ENCODE measurements around the gene CRTC3.
"Not testable (repeated sequence)": the region's sequence is repeated elsewhere in the genome, so short reads cannot be mapped to it uniquely, and the experiment has no call there.

CRTC3 gene

DNA sequence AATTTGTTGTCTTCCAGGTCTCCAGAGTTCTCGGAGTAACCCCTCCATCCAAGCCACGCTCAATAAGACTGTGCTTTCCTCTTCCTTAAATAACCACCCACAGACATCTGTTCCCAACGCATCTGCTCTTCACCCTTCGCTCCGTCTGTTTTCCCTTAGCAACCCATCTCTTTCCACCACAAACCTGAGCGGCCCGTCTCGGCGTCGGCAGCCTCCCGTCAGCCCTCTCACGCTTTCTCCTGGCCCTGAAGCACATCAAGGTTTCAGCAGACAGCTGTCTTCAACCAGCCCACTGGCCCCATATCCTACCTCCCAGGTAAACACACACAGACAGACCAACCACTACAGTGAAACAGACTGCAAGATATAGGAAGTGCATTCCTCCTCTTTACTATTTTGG lies 99.5 kb downstream of the CRTC3 start:
- DNase-seq, result no peak

DNA sequence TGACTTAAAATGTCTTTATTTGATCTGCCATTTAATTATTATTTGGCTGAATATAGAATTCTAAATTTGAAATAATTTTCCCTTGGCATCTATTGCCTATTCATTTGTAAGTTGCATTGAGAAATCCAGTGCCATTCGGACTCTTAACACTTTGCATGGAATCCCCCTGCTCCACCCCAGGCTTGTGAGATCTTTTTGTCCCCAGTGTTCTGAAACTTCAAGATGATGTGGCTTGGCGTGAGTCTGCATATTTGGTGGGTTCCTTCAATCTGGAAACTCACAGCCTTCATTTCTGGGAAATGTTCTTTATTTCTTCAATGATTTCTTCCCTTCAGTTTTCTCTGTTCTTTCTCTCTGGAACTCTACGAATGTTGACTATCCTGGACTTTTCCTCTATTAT lies 103.6 kb downstream of the CRTC3 start:
- no peak for DNase-seq

DNA sequence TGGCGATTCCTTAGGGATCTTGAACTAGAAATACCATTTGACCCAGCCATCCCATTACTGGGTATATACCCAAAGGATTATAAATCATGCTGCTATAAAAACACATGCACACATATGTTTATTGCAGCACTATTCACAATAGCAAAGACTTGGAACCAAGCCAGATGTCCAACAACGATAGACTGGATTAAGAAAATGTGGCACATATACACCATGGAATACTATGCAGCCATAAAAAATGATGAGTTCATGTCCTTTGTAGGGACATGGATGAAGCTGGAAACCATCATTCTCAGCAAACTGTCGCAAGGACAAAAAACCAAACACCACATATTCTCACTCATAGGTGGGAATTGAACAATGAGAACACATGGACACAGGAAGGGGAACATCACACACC lies 107.3 kb downstream of the CRTC3 start:
- DNase-seq, result not testable (repeated sequence)

DNA sequence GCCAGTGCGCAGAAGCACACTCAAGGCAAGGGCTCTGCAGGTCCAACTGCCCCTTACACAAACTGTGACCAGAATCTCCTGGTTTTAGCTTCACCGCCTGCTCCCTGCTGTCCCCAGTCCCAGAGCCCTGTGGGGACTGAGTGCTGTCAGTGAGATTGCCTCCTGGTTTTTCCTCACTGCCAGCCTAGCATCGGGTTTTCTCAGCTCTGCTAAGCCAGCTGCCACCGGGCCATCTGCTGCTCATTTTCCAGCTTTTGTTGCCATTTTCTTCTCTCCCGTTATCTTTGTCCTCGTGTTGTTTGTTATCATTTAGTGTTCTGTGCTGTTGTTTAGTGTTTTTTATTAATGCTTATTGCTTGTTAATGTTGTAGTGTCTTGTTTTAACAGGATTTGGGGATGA lies 108.0 kb downstream of the CRTC3 start:
- DNase-seq, result no peak

DNA sequence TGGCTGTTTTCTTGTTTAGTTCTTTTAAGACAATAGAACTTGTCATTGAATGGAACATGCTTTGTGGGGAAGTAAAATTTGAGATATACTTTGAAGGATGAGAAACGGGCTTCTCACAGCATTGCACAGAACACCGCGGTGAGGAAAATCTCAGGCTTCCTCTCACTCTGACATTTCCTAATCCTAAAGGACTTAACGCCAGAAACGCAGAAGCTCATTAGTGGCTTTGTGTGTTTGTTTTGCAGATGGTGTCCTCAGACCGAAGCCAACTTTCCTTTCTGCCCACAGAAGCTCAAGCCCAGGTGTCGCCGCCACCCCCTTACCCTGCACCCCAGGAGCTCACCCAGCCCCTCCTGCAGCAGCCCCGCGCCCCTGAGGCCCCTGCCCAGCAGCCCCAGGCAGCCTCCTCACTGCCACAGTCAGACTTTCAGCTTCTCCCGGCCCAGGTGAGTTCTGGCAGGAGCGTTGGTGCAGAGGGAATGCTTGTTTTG lies 108.5 kb downstream of the CRTC3 start:
- DNase-seq, result peak; percentile 49

DNA sequence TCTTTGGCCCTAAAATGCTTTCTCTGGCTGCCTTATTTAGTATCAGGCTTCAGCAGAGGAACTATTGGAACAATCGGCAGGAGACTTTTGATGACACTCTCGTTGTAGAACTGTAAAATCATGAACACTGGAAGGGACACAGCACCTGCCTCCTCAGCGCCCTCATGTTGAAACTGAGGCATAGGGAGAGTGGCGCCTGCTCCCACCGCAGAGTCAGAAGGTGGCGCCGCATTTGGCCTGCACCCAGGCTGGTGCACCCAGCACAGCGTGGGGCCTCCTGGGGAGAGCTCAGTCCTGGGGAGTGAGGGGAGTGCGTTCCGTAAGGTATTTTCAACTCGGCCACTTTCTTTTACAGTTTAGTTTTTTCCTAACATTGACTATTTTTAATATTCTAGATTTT lies 109.2 kb downstream of the CRTC3 start:
- no peak for DNase-seq

DNA sequence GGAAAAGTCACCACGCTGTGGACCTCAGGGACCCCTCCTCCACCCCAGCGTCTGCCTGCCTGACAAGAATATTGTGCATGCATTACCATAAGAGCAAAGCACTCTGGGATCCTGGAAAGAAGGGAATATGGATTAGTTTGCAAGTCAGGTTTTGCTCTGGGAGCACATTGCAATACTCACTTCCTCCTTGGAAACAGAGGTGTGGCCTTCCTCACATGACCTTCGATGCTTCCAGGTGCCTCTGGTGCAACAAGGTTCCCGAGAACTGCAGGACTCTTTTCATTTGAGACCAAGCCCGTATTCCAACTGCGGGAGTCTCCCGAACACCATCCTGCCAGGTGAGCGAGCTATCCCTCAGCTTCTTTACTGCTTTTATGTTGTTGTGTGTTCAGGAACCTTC lies 111.1 kb downstream of the CRTC3 start:
- no peak for DNase-seq

DNA sequence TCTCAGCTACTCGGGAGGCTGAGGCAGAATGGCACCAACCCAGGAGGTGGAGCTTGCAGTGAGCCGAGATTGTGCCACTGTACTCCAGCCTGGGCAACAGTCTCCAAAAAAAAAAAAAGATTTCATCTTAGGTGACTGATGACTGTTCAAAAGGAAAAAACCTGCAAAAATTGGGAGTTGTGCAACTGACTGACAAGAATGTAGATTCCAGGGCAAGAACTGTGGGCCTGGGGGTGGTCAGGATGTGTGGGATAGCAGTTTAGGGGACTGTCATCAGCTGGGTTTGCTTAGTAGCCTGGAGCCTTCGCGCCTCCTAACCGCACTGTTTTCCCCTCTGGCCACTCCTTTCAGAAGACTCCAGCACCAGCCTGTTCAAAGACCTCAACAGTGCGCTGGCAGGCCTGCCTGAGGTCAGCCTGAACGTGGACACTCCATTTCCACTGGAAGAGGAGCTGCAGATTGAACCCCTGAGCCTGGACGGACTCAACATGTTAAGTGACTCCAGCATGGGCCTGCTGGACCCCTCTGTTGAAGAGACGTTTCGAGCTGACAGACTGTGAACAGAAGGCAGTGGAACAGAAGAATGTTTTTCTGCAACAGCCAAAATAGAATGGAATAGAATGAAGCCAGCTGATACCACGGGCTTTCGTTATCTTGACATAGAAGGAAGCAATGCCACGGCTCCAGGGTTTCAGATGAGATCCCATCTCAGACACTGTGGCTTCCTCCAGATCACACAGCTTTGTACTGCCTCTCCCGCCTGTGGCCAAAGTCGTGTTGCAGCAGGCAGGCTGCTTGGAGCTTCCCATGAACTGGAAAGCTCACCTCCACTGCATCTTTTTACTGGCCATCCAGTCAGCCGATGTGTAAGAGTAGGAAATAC lies 112.1 kb downstream of the CRTC3 start:
- DNase-seq, result no peak

DNA sequence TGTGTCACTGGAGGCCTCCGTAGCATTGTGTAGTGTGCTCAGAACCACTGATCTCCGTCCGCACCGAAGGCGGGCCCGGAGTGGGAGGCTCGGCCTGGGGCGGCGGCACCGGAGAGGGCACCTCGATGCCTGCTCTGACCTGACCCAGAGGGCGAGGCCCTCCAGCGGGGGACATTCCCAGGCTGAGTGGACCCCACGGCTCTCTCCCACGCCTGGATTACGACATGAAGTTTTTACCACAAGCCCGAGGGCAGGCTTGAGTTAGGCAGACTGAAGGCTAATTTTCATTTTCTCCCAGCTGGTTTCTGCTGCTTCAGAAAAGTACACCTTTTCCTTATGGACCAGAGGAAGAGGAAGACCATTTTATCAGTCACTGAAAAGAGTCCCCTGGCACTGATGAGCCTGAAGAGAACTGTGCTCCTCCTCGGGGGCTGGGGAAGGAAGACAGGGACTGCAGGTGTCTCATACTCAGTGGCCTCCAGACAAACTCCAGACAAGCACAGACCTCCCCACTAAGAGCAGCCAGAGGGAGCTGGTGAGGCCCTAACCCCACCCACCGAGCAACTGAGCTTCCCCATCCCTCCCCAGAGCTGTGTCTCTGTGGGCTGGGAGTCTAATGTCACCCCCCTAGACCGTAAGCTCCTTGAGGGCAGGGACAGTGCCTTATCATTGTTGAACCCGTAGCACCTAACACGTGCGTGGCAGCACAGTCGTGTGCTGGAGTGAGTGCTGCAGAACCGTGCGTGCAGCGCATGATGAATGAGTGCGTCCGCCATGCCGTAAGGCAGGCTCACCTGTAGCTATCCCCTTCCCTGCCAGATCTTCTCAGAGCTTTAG lies 113.0 kb downstream of the CRTC3 start:
- DNase-seq, result no peak

DNA sequence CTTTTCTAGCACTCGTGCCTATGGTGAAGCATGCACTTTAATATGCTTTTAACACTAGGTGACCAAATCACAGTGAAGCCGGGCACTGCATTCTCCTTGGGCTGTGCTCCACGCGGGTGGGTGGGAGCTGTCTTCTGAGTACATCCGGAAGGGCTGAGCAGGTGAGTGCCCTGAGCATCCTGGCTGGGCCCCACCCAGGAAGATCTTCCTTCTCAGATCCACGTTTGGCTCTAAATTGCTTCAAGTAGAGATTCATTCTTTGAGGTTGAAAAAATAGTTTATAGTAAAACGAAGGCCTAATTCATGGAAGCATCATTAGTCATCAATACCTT lies 113.5 kb downstream of the CRTC3 start:
- DNase-seq, result no peak

DNA sequence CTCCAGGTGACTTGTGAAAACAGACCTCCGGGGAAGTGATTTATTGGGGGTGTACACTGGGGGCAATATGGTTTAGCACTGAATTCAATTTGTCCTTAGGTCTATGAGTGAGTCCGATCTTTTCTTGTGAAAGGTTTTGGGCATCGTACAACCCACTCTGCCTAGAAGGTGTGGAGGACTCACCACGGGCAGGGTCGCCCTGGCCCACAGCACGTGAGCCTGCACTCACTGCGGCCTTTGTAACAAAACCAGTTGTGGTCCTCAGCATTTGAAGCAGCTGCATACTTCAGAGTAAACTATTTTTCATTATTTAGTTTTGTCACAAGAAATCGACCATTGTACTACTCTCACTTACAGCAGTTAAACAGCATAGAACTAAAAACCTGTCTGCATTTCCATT lies 114.8 kb downstream of the CRTC3 start:
- no peak for DNase-seq

DNA sequence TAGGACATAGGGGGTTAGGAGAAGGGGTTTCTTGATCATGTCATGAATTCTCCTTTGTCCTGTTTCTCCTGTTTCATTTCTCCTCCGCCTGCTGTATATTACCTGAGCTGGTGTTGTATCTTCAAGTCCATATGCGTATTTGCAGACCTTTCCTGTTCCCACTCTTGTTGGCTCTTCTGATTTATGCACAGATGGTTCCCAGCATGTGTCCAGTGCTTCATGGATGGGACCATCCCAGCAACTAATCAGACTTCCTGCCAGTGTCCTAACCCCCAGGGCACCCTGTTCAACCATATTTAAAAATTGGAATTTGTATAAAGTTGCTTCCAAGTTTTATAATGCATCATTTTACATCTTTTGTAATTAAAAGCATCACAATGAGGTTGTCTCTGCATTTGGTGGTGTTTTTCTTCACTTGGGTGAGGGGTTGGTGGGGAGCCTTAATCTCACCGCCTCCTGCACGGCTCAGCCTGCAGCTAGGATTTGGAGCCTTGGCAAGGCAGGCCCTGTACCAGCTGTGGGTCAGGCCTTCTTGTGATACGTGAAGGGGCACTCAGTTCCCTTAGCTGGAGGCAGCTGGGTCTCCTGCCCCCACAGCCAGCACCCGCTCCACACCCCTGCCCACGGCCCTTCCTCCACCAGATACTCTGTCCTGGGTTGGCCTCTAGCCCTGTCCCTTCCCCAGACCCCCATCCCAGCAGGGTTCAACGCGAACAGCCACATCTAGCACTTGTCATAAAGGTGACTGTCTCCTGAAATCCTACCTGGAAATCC lies 115.4 kb downstream of the CRTC3 start:
- no peak for DNase-seq

DNA sequence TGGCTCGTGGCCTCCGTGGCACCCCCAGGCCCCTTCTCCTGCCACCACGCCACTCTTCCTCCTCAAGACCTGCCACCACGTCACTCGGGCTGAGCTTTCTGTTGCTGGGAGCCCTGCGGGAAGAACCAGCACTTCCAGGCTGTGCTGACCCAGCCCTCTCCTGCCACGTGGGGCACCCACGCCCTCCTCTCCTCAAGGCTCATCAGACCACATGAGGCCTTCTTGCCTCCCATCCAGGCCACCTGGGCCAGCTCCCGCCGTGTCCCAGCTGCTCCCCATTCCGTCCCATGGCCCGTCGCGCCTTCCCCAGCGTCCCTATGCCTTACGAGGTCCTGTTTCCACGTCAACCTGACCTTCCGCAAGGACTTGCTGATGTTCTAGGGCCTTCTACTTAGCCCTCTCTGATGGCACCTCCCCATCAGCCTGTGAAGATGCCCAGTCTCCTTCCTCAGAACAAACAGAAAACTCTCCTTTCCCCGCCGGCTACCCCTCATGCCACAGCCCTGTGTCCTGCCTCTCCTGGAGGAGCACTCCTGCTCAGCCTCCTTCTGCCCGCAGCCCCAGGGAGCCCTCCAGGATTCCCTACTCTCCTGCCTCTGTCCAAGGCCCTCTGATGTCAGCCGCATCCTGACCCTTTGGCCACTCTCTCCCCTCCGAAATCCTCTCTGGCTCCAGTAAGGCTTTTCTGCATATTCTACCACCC lies 116.3 kb downstream of the CRTC3 start:
- DNase-seq, result no peak

DNA sequence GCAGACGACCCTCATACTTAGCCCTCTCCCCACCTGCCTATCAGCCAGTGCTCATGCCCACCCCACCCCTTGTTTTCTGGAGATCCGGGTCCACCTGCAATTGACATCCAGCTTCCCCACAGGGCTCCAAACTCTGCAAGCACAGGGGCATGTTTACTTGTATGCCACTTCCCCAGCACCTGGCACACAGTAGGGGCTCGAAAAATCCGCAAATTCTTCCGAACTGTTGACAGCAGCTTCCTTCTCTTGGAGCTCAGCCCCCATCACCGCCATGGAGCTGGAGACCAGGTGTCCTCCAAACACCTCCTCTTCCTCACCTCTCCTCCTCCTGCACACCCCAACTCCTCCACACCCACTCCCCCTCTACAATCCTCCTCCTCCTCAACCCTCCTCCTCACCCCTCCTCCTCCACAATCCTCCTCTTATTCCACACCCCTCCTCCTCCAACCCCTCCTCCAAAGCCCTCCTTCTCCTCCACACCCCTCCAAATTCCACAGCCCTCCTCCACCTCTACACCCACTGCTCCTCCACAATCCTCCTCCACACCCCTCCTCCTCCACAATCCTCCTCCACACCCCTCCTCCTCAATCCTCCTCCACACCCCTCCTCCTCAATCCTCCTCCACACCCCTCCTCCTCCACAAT lies 117.1 kb downstream of the CRTC3 start:
- no peak for DNase-seq

DNA sequence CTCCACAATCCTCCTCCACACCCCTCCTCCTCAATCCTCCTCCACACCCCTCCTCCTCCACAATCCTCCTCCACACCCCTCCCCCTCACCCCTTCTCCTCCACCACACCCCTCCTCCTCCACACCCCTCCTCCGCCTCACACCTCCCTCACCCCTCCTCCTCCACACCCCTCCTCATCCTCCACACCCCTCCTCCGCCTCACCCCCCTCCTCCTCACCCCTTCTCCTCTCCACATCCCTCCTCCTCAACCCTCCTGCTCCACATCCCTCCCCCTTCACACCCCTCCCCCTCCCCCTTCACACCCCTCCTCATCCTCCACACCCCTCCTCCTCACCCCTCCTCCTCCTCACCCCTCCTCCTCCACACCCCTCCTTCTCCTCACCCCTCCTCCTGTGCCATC lies 117.6 kb downstream of the CRTC3 start:
- no peak for DNase-seq

DNA sequence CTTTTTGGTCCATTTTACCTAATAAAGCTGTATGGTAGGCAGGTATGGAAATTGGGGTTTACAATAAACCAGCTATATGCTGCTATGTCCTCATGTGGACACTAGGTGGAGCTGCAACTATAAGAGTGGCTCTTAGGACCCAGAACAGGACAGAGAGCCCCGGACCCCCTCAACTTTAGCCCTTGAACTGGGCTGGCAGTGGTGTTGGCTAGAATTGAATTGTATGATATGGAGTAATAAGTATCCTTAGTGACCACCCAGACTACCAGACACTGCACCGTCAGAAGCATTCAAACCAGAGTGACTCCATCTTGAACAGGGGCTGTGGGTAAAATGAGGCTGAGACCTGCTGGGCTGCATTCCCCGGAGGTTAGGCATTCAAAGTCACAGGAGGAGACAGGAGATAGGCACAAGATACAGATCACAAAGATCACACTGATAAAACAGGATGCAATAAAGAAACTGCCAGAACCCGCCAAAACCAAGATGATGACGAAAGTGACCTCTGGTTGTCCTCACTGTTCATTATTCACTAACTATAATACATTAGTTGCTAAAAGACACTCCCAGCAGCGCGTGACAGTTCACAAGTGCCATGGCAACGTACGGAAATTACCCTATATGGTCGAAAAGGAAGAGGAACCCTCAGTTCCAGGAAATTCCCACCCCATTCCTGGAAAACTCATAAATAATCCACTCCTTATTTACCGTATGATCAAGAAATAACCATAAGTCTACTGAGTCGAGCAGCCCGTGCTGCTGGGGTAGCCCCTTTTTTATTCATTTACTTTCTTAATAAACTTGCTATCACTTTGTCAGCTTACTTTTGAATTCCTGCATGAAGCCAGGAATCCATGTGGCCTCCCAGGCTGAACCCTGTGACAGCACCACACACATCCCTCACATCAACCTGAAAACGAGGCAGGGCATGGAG lies 118.7 kb downstream of the CRTC3 start:
- DNase-seq, result peak; percentile 95 to 98

DNA sequence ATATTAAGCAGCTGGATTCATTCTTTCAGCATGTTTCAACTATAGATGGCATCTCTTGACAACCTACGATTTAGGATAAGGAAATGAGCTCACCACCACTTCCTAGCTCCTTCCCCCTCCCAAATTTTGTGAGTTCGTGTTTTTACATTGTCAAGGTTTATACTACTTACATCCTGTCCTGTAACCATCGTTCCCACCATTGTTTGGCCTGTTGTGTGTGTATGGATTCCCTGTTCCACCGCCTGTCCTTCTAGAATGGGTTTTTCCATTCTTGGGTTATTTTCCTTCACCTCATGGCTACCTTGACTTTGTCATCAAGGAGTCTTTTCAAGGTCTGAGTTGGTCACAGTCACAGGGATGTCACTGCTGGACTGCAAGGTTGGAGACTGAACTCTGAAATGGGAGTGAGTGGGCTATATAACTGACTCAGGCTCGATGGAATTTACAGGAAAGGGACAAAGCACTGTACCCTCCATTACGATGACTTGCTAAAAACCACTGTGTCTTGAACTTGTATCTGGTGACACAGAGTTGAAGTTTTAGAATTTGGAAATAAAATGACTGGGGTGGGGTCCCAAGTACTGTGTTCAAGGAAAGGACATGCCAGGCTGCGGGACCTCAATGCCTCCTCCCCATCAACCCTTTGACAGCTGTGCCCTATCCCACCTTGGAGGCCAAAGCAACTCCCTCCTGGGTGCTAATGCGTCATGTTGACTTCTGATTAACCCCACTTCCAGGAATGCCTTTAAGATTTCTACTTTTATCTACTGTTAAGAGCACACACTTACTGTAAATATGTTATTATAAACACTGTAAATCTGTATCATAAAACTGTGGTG lies 120.6 kb downstream of the CRTC3 start:
- DNase-seq, result peak; percentile 20 to 28

DNA sequence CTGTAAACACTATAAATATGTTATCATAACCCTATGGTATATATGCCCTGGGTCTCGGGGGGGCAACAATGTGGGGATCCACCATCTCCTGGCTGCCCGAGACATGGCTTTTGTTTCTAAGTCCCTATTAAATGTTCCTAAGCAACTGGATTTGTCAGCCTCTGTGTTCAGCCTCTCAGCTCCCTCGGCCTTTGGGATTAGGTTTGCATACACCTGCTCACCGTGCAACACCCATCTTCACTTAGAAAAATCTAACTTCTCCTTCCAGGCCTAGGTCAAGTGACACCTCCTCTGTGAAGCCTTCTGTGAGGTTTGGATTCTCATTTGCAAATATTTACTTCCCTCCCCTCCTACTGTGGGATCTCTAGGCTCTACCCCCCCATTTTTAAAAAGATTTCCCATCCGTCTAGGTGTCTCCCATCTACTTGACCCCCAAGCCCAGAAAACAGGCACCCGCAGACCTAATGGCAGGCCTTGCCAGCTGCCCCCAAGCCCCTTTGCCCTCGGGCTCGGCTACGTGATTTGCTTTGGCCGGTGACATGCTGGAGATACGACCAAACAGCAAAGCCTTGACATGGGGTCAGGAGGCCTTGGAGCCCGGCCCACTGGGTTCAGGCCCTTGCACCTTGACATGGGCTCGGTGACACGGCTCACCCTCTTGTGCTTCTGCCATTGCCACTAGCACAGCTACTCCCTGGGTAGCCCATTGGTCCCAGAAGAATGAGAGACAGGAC lies 121.4 kb downstream of the CRTC3 start:
- DNase-seq, result no peak

Measured in inflammatory macrophage (primary cell).